Measurements from ENCODE around the gene TXNL4A.

Gene TXNL4A

DNA sequence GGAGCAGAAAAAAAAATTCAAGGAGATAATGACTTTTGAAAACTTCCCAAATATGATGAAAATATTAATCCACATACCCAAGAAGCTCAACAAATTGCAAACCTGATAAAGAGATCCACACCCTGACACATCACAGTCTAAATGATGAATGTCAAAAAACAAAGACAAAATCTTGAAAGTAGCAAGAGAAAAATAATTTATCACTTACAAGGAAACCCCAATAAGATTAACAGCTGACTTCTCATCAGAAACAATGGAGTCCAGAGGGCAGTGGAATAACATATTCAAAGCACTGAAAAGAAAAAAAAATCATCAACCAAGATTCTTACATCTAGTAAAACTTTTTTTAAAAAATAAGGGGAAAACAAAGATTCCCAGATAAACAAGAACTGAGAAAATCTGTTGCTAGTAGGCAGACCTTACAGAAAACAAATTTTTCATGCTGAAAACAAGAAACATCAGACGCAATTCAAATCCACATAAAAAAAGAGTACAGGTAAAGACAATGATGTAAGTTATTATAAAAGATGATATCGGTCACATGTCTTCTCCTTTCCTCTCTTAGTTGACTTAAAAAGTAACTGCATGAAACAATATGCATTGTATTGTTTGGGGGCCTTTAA is 58.2 kb downstream of the TXNL4A start:
- no peaks in the 10 kb centered on the region for H3K27me3 ChIP-seq (ENCODE audit: insufficient read depth, poor library complexity, severe bottlenecking)
- TF ChIP-seq, protein P1, sequence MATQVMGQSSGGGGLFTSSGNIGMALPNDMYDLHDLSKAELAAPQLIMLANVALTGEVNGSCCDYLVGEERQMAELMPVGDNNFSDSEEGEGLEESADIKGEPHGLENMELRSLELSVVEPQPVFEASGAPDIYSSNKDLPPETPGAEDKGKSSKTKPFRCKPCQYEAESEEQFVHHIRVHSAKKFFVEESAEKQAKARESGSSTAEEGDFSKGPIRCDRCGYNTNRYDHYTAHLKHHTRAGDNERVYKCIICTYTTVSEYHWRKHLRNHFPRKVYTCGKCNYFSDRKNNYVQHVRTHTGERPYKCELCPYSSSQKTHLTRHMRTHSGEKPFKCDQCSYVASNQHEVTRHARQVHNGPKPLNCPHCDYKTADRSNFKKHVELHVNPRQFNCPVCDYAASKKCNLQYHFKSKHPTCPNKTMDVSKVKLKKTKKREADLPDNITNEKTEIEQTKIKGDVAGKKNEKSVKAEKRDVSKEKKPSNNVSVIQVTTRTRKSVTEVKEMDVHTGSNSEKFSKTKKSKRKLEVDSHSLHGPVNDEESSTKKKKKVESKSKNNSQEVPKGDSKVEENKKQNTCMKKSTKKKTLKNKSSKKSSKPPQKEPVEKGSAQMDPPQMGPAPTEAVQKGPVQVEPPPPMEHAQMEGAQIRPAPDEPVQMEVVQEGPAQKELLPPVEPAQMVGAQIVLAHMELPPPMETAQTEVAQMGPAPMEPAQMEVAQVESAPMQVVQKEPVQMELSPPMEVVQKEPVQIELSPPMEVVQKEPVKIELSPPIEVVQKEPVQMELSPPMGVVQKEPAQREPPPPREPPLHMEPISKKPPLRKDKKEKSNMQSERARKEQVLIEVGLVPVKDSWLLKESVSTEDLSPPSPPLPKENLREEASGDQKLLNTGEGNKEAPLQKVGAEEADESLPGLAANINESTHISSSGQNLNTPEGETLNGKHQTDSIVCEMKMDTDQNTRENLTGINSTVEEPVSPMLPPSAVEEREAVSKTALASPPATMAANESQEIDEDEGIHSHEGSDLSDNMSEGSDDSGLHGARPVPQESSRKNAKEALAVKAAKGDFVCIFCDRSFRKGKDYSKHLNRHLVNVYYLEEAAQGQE (IDR thresholded peaks at IDR 0.05; ENCODE audit: insufficient replicate concordance, low read depth) = no peak
- TF ChIP-seq CTCF (IDR thresholded peaks at IDR 0.05; ENCODE audit: insufficient read depth, low read length) (no peak), GABPA (IDR thresholded peaks at IDR 0.05; ENCODE audit: low read depth) (no peak), SPI1 (IDR thresholded peaks at IDR 0.05; ENCODE audit: borderline replicate concordance, low read depth) (no peak), POLR2AphosphoS5 (IDR thresholded peaks at IDR 0.05; ENCODE audit: low read depth) (no peak)
- H3K4me3 ChIP-seq (replicated peaks; ENCODE audit: insufficient read depth, low read length) = no peak overlapping the region
- no peak overlapping the region for H3K27ac ChIP-seq (replicated peaks)
- DNase-seq (ENCODE audit: low read depth in 1 of 2, low spot score in 1 of 2) = no peak

DNA sequence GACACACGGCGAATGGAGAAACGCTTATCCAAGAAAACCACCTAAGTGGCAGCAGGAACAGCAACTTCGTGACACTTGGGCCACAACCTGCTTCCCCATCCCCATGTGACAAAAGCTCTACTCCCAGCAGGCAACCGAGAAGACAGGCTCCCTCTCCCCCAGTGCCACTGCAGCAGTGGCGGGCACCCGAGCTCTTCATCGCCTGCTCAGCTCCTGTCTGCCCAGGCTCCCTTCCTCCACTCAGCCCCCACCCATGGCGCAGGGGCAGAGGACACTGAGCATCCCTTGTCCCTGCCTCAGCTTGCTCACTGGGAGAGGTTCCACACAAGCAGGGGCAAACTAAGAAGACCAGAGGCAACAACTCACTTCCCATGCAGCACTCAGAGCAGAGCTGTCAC is 59.8 kb downstream of the TXNL4A start:
- Histone ChIP-seq H3K4me3 (replicated peaks; ENCODE audit: insufficient read depth, low read length) (no peak overlapping the region), H3K27me3 (ENCODE audit: insufficient read depth, poor library complexity, severe bottlenecking) (no peaks in the 10 kb centered on the region), H3K27ac (replicated peaks) (no peak overlapping the region)
- TF ChIP-seq, protein P1 (IDR thresholded peaks at IDR 0.05; ENCODE audit: insufficient replicate concordance, low read depth) = no peak
- TF ChIP-seq SPI1 (IDR thresholded peaks at IDR 0.05; ENCODE audit: borderline replicate concordance, low read depth) (no peak), POLR2AphosphoS5 (IDR thresholded peaks at IDR 0.05; ENCODE audit: low read depth) (no peak), GABPA (IDR thresholded peaks at IDR 0.05; ENCODE audit: low read depth) (no peak), CTCF (IDR thresholded peaks at IDR 0.05; ENCODE audit: insufficient read depth, low read length) (no peak)
- DNase-seq (ENCODE audit: low read depth in 1 of 2, low spot score in 1 of 2) = no peak

GRCh38 chr18:79927607-79928562 is 60.5 kb downstream of the TXNL4A start:
- no peak overlapping the region for H3K4me3 ChIP-seq (replicated peaks; ENCODE audit: insufficient read depth, low read length)
- no peak for DNase-seq (ENCODE audit: low read depth in 1 of 2, low spot score in 1 of 2)
- H3K27ac ChIP-seq (replicated peaks) = no peak overlapping the region
- no peaks in the 10 kb centered on the region for H3K27me3 ChIP-seq (ENCODE audit: insufficient read depth, poor library complexity, severe bottlenecking)
- TF ChIP-seq CTCF (IDR thresholded peaks at IDR 0.05; ENCODE audit: insufficient read depth, low read length) (no peak), POLR2AphosphoS5 (IDR thresholded peaks at IDR 0.05; ENCODE audit: low read depth) (no peak), SPI1 (IDR thresholded peaks at IDR 0.05; ENCODE audit: borderline replicate concordance, low read depth) (no peak), GABPA (IDR thresholded peaks at IDR 0.05; ENCODE audit: low read depth) (no peak)
- TF ChIP-seq, protein P1 (IDR thresholded peaks at IDR 0.05; ENCODE audit: insufficient replicate concordance, low read depth) = no peak

All from HL-60 (cell line).